ENCODE measurements around the gene ADRB1. TPM values are rescaled to one million over a fixed set of nuclear protein-coding genes. Genes with fewer than 3 reads are reported as not detected.

ADRB1 gene
- total RNA-seq, 2 experiments from 2014 or later, result 0.08 to 0.11 TPM

DNA sequence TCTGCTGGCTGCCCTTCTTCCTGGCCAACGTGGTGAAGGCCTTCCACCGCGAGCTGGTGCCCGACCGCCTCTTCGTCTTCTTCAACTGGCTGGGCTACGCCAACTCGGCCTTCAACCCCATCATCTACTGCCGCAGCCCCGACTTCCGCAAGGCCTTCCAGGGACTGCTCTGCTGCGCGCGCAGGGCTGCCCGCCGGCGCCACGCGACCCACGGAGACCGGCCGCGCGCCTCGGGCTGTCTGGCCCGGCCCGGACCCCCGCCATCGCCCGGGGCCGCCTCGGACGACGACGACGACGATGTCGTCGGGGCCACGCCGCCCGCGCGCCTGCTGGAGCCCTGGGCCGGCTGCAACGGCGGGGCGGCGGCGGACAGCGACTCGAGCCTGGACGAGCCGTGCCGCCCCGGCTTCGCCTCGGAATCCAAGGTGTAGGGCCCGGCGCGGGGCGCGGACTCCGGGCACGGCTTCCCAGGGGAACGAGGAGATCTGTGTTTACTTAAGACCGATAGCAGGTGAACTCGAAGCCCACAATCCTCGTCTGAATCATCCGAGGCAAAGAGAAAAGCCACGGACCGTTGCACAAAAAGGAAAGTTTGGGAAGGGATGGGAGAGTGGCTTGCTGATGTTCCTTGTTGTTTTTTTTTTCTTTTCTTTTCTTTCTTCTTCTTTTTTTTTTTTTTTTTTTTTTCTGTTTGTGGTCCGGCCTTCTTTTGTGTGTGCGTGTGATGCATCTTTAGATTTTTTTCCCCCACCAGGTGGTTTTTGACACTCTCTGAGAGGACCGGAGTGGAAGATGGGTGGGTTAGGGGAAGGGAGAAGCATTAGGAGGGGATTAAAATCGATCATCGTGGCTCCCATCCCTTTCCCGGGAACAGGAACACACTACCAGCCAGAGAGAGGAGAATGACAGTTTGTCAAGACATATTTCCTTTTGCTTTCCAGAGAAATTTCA, 1.7 kb downstream of the ADRB1 start:
- intact Hi-C loops (cut with DNase I, micrococcal nuclease), result loop anchor here in 1 of 2 experiments (5.0 kb wide), 1 partner anchor 52 kb away; no protein-coding TSS in a partner anchor
- no peaks in the 10 kb centered on the region for H3K36me3 ChIP-seq (ENCODE audit: insufficient read depth, low read length)
- peaks cover 7% of the 10 kb centered on the region for H3K4me1 Mint-ChIP-seq (ENCODE audit: low read depth)
- no peak overlapping the region for H3K27ac Mint-ChIP-seq
- peaks cover 23% of the 10 kb centered on the region for H3K4me1 ChIP-seq (ENCODE audit: insufficient read depth, low read length)
- no peaks in the 10 kb centered on the region for H3K36me3 Mint-ChIP-seq (ENCODE audit: low read depth)
- H3K4me3 Mint-ChIP-seq, result peak overlapping the region; percentile 42
- no peak for ATAC-seq (ENCODE audit: poor library complexity)
- ChIA-PET CTCF (no interaction called here), POLR2A (no interaction called here)
- TF ChIP-seq, protein P1, sequence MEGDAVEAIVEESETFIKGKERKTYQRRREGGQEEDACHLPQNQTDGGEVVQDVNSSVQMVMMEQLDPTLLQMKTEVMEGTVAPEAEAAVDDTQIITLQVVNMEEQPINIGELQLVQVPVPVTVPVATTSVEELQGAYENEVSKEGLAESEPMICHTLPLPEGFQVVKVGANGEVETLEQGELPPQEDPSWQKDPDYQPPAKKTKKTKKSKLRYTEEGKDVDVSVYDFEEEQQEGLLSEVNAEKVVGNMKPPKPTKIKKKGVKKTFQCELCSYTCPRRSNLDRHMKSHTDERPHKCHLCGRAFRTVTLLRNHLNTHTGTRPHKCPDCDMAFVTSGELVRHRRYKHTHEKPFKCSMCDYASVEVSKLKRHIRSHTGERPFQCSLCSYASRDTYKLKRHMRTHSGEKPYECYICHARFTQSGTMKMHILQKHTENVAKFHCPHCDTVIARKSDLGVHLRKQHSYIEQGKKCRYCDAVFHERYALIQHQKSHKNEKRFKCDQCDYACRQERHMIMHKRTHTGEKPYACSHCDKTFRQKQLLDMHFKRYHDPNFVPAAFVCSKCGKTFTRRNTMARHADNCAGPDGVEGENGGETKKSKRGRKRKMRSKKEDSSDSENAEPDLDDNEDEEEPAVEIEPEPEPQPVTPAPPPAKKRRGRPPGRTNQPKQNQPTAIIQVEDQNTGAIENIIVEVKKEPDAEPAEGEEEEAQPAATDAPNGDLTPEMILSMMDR (IDR thresholded peaks at IDR 0.05), result no peak
- peak in 4 of 14 experiments; percentile 3 to 52 (median 28) for DNase-seq
- H3K27ac ChIP-seq (ENCODE audit: low read depth in 1 of 2, low read length in 2 of 2), result no peak overlapping the region
- H3K4me3 ChIP-seq (ENCODE audit: low read length), result no peak overlapping the region
- peaks cover 70% of the 10 kb centered on the region for H3K27me3 Mint-ChIP-seq
- no peaks in the 10 kb centered on the region for H3K9me3 Mint-ChIP-seq
- peaks cover 0 to 10% of the 10 kb centered on the region in 2 experiments for H3K9me3 ChIP-seq (ENCODE audit: control insufficient read depth in 1 of 2, insufficient read depth in 1 of 2, low read length in 2 of 2)
- H3K27me3 ChIP-seq (ENCODE audit: control insufficient read depth in 1 of 2, insufficient read depth in 2 of 2, low read length in 2 of 2), result peaks cover 37 to 62% of the 10 kb centered on the region in 2 experiments

DNA sequence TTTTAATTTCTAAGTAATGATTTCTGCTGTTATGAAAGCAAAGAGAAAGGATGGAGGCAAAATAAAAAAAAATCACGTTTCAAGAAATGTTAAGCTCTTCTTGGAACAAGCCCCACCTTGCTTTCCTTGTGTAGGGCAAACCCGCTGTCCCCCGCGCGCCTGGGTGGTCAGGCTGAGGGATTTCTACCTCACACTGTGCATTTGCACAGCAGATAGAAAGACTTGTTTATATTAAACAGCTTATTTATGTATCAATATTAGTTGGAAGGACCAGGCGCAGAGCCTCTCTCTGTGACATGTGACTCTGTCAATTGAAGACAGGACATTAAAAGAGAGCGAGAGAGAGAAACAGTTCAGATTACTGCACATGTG, 2.4 kb downstream of the ADRB1 start:
- Histone ChIP-seq H3K4me3 (ENCODE audit: low read length) (no peak overlapping the region), H3K27ac (ENCODE audit: low read depth in 1 of 2, low read length in 2 of 2) (no peak overlapping the region), H3K36me3 (ENCODE audit: insufficient read depth, low read length) (no peaks in the 10 kb centered on the region), H3K4me1 (ENCODE audit: insufficient read depth, low read length) (peaks cover 23% of the 10 kb centered on the region), H3K27me3 (ENCODE audit: control insufficient read depth in 1 of 2, insufficient read depth in 2 of 2, low read length in 2 of 2) (peaks cover 36 to 62% of the 10 kb centered on the region in 2 experiments), H3K9me3 (ENCODE audit: control insufficient read depth in 1 of 2, insufficient read depth in 1 of 2, low read length in 2 of 2) (peaks cover 0 to 10% of the 10 kb centered on the region in 2 experiments)
- Mint-ChIP-seq H3K9me3 (no peaks in the 10 kb centered on the region), H3K4me3 (no peak overlapping the region), H3K27me3 (peaks cover 70% of the 10 kb centered on the region), H3K27ac (no peak overlapping the region), H3K36me3 (ENCODE audit: low read depth) (no peaks in the 10 kb centered on the region), H3K4me1 (ENCODE audit: low read depth) (peaks cover 7% of the 10 kb centered on the region)
- ATAC-seq (ENCODE audit: poor library complexity) (no peak), DNase-seq (no peak)
- ChIA-PET POLR2A (no interaction called here), CTCF (no interaction called here)
- TF ChIP-seq, protein P1 (IDR thresholded peaks at IDR 0.05), result no peak
- intact Hi-C loops (cut with DNase I, micrococcal nuclease), result loop anchor here in 1 of 2 experiments (5.0 kb wide), 1 partner anchor 51 kb away; no protein-coding TSS in a partner anchor

DNA sequence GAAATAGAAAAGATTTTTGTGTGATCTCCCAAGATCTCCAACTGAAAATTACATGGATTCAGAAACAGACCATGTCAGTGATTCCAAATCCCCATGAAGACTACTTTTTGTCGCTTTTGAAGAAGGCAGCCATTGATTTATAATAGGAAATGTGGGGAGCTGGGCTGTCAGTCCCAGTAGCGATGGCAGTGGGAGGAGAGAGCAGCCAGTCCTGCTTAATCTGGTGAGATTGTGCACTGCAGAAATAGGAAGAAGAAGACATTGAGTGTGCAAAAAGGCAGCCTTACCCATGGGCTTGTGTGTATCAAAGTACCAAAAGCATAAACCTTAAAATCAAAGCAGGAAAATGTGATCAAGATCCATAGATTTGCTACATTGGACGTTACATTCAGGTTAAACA, 4.8 kb downstream of the ADRB1 start:
- CTCF ChIA-PET, result no interaction called here
- peaks cover 20 to 49% of the 10 kb centered on the region in 2 experiments for H3K27me3 ChIP-seq (ENCODE audit: control insufficient read depth in 1 of 2, insufficient read depth in 2 of 2, low read length in 2 of 2)
- intact Hi-C loops (cut with DNase I, micrococcal nuclease), result loop anchor here in 1 of 2 experiments (5.0 kb wide), 1 partner anchor 49 kb away; no protein-coding TSS in a partner anchor

More for the DNA sequence above, 4.8 kb downstream of the ADRB1 start:
- POLR2A ChIA-PET, result no interaction called here
- H3K27ac Mint-ChIP-seq, result no peak overlapping the region
- TF ChIP-seq, protein P1 (IDR thresholded peaks at IDR 0.05), result no peak
- H3K36me3 Mint-ChIP-seq (ENCODE audit: low read depth), result no peaks in the 10 kb centered on the region
- H3K9me3 Mint-ChIP-seq, result no peaks in the 10 kb centered on the region
- ATAC-seq (ENCODE audit: poor library complexity) (no peak), DNase-seq (no peak)
- H3K4me1 ChIP-seq (ENCODE audit: insufficient read depth, low read length), result peaks cover 15% of the 10 kb centered on the region
- H3K4me3 ChIP-seq (ENCODE audit: low read length), result no peak overlapping the region
- H3K4me1 Mint-ChIP-seq (ENCODE audit: low read depth), result no peaks in the 10 kb centered on the region
- H3K36me3 ChIP-seq (ENCODE audit: insufficient read depth, low read length), result no peaks in the 10 kb centered on the region
- peaks cover 0 to 10% of the 10 kb centered on the region in 2 experiments for H3K9me3 ChIP-seq (ENCODE audit: control insufficient read depth in 1 of 2, insufficient read depth in 1 of 2, low read length in 2 of 2)
- H3K27ac ChIP-seq (ENCODE audit: low read depth in 1 of 2, low read length in 2 of 2), result no peak overlapping the region
- H3K27me3 Mint-ChIP-seq, result peaks cover 66% of the 10 kb centered on the region
- no peak overlapping the region for H3K4me3 Mint-ChIP-seq

Measured in CD4-positive, alpha-beta T cell (primary cell).